ENCODE results near the gene HSD17B10. TPM values are rescaled to one million over a fixed set of nuclear protein-coding genes. Genes with fewer than 3 reads are reported as not detected.

The HSD17B10 gene
- total and polyA plus RNA-seq, 10 donors: 41.9 to 67.7 (median 48.6) TPM

DNA sequence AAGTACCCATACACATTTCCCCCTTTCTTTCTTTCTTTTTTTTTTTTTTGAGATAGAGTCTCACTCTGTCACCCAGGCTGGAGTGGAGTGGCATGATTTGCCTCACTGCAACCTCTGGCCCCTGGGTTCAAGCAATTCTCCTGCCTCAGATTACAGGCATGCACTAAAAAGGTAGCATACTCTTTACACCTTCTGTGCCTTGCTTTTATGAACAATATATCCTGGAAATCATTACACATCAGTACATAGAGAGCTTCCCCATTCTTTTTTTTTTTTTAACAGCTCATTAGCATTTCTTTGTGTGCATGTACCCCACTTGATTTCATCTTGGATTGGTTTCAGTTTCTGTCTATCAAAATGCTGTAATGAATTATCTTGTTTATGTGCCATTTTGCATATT lies 18.6 kb upstream of the HSD17B10 start:
- H3K9me3 ChIP-seq: no peaks in the 10 kb centered on the region
- no peaks in the 10 kb centered on the region for H3K36me3 ChIP-seq
- intact Hi-C loops (cut with DNase I; ENCODE audit: low total_unique reads): no loop called here
- TF ChIP-seq POLR2A (IDR thresholded peaks at IDR 0.05) (no peak), POLR2AphosphoS5 (IDR thresholded peaks at IDR 0.05) (no peak)
- TF ChIP-seq, protein P1, sequence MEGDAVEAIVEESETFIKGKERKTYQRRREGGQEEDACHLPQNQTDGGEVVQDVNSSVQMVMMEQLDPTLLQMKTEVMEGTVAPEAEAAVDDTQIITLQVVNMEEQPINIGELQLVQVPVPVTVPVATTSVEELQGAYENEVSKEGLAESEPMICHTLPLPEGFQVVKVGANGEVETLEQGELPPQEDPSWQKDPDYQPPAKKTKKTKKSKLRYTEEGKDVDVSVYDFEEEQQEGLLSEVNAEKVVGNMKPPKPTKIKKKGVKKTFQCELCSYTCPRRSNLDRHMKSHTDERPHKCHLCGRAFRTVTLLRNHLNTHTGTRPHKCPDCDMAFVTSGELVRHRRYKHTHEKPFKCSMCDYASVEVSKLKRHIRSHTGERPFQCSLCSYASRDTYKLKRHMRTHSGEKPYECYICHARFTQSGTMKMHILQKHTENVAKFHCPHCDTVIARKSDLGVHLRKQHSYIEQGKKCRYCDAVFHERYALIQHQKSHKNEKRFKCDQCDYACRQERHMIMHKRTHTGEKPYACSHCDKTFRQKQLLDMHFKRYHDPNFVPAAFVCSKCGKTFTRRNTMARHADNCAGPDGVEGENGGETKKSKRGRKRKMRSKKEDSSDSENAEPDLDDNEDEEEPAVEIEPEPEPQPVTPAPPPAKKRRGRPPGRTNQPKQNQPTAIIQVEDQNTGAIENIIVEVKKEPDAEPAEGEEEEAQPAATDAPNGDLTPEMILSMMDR (IDR thresholded peaks at IDR 0.05 in 8 of 11, conservative IDR thresholded peaks at IDR 0.05 in 3 of 11): no peak
- DNase-seq: no peak
- peaks cover 0 to 12% (median 0%) of the 10 kb centered on the region in 7 donors for H3K27me3 ChIP-seq (replicated peaks in 1 of 7)
- H3K27ac ChIP-seq: no peak overlapping the region
- H3K4me1 ChIP-seq: no peaks in the 10 kb centered on the region
- no peak overlapping the region for H3K4me3 ChIP-seq

DNA sequence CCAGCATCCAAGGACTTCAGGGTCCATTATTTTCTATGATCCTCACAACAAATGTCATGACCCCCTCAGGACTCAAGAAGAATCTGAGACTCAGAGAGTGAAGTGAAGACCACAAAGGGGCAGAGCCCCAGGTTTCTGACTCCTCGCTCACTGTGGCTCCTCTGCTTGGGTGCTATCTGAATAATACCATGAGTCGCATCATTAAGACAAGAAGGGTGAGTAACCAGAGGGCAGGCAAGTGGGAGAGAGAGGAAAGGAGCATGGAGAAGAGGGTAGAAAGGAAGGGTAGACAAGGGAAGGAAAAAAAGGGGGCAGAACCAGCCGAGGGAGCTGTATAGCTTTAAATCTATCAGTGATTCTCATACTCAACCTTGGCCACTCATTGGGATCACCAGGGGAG lies 15.5 kb upstream of the HSD17B10 start:
- Histone ChIP-seq H3K4me3 (no peak overlapping the region), H3K27me3 (replicated peaks in 1 of 7) (no peaks in the 10 kb centered on the region), H3K9me3 (no peaks in the 10 kb centered on the region), H3K27ac (no peak overlapping the region), H3K4me1 (no peaks in the 10 kb centered on the region), H3K36me3 (no peaks in the 10 kb centered on the region)
- no peak for DNase-seq
- intact Hi-C loops (cut with DNase I; ENCODE audit: low total_unique reads): no loop called here
- TF ChIP-seq POLR2A (IDR thresholded peaks at IDR 0.05) (no peak), POLR2AphosphoS5 (IDR thresholded peaks at IDR 0.05) (no peak)
- TF ChIP-seq, protein P1 (IDR thresholded peaks at IDR 0.05 in 8 of 11, conservative IDR thresholded peaks at IDR 0.05 in 3 of 11): no peak
- WGBS, 5 donors: 84 to 94% (median 89%) methylated on average over 3 of the region's 3 CpGs

DNA sequence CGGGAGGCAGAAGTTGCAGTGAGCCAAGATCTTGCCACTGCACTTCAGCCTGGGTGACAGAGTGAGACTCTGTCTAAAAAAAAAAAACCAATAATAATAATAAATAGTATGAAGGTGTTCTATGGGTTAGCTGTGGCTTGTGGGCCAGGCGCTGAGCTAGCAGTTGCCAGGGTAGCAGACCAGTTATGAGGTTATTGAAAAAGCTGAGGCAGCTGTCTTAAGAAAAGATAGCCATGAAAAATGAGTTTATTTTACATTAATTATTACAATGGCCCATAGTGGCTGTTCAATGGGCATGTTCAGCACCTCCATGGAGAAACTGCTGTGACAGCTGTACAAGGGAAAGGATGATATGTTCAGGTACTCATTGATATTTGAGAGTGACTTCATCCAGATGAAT lies 13.3 kb upstream of the HSD17B10 start:
- no peak overlapping the region for H3K27ac ChIP-seq
- no peak for DNase-seq
- no peaks in the 10 kb centered on the region for H3K27me3 ChIP-seq (replicated peaks in 1 of 7)
- no peak overlapping the region for H3K4me3 ChIP-seq
- 76 to 96% (median 87%) methylated on average over 2 of the region's 2 CpGs for WGBS, 5 donors
- intact Hi-C loops (cut with DNase I; ENCODE audit: low total_unique reads): no loop called here
- no peaks in the 10 kb centered on the region for H3K9me3 ChIP-seq
- H3K4me1 ChIP-seq: peaks cover 0 to 3% (median 0%) of the 10 kb centered on the region in 6 donors
- no peaks in the 10 kb centered on the region for H3K36me3 ChIP-seq
- TF ChIP-seq POLR2A (IDR thresholded peaks at IDR 0.05) (no peak), POLR2AphosphoS5 (IDR thresholded peaks at IDR 0.05) (no peak)
- TF ChIP-seq, protein P1 (IDR thresholded peaks at IDR 0.05 in 8 of 11, conservative IDR thresholded peaks at IDR 0.05 in 3 of 11): no peak

DNA sequence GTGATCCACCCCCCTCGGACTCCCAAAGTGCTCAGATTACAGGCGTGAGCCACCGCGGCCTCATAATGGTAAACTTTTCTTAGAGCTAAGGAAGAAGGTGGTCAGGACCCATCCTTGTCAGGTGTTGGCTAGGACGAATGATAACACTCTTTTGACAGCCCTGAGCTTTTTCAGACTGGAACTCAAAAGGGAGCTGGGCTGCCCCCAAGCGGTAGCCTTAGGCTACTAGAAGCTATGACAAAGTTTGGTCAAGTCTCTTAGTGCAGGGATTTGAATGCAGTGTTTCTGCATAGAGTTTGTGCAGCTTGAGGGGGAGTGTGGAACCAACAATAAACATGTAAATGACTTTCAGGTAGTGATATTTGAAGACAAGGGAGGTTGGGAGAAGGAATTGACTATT lies 11.8 kb upstream of the HSD17B10 start:
- Histone ChIP-seq H3K9me3 (no peaks in the 10 kb centered on the region), H3K36me3 (no peaks in the 10 kb centered on the region), H3K27me3 (replicated peaks in 1 of 7) (peaks cover 0 to 12% (median 0%) of the 10 kb centered on the region in 7 donors), H3K4me1 (peaks cover 0 to 15% (median 5%) of the 10 kb centered on the region in 6 donors), H3K27ac (no peak overlapping the region), H3K4me3 (no peak overlapping the region)
- WGBS, 5 donors: 17 to 26% (median 22%) methylated on average over 6 of the region's 6 CpGs
- intact Hi-C loops (cut with DNase I; ENCODE audit: low total_unique reads): no loop called here
- no peak for DNase-seq
- TF ChIP-seq POLR2AphosphoS5 (IDR thresholded peaks at IDR 0.05): no peak
- TF ChIP-seq, protein P1 (IDR thresholded peaks at IDR 0.05 in 8 of 11, conservative IDR thresholded peaks at IDR 0.05 in 3 of 11): peak in 9 of 11 experiments; percentile 18 to 59 (median 46)

Data from spleen (tissue), 11 donors.